ENCODE data around the gene ADGRG1.

Gene ADGRG1

DNA sequence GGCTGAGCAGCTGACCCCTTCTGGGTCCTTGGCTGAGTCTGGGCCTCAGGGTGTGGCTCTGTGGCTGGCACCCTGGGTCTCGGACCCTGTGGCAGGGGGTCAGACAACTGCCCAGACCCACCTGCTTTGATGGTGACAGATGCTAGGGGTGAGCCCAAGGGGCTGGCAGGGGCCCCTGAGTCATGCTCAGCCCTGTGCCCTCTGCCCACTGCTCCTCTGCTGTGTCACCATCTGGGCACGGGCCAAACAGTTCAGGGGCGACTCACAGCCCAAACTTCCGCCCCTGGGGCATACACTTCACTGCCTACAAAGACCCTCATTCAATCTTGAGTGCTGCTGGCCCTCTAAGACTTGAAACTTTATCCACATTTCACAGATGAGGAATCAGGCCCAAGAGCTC is 5.7 kb downstream of the ADGRG1 start:
- Histone ChIP-seq H3K4me2 (ENCODE audit: low read depth, low read length) (no peak overlapping the region), H3K27me3 (replicated peaks; ENCODE audit: insufficient read depth, low read length) (no peaks in the 10 kb centered on the region), H3K4me1 (ENCODE audit: low read length) (no peaks in the 10 kb centered on the region)

DNA sequence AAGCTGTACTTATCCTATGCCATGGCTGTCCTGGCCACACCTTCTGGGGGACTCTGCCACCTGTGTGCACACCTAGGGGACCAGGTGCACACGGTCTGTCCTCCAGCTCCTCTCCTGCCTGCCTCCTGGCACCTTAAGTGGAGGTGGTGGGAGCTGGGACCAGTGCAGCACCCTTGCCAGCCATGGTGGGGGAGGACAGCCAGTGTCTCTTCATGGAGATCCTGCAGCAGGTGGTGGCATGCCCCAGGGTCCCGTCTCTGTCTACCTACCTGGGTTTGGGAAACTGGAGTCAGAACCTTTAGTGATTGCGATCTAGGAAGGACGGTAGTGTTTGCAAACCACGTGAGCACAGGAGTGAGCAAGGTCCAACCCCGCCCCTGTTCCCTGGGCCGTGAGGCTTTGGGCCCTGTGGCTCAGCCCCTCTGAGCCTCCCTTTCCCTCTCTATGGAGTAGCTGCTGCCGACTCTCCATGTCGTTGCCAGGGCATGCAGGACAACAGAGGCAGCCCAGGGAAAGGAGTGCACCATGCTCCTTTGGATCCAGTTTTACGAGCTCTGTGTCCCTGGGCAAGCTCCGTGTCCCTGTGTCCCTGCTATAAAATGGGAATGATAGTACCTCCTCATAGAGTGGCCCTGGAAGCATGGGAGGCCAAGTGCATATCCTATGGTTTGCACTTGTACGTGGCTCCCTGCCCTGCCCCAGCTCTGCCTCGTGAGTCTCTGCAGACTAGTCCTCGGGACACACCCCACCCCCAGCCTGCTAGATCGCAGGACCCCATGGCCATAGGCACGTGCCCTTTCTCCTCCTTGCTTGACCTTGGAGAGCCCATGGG is 7.1 kb downstream of the ADGRG1 start:
- no peaks in the 10 kb centered on the region for H3F3A ChIP-seq (ENCODE audit: insufficient read depth, low read length)
- H3K27ac ChIP-seq (ENCODE audit: low read length), result no peak overlapping the region
- no peaks in the 10 kb centered on the region for H3K9me2 ChIP-seq (replicated peaks; ENCODE audit: insufficient read depth, low read length)
- no peaks in the 10 kb centered on the region for H3K4me1 ChIP-seq (ENCODE audit: low read length)
- no peak overlapping the region for H3K4me3 ChIP-seq (ENCODE audit: low read length)
- no peak overlapping the region for H3K4me2 ChIP-seq (ENCODE audit: low read depth, low read length)
- no peaks in the 10 kb centered on the region for H3K27me3 ChIP-seq (replicated peaks; ENCODE audit: insufficient read depth, low read length)
- no peaks in the 10 kb centered on the region for H4K20me1 ChIP-seq (ENCODE audit: insufficient read depth, low read length)
- no peaks in the 10 kb centered on the region for H3K36me3 ChIP-seq (replicated peaks; ENCODE audit: insufficient read depth, low read length)
- H3K9ac ChIP-seq (ENCODE audit: low read length), result no peak overlapping the region
- no peak for DNase-seq
- H3K9me3 ChIP-seq (replicated peaks; ENCODE audit: insufficient read depth, low read length), result no peaks in the 10 kb centered on the region
- no peak overlapping the region for H2AFZ ChIP-seq (ENCODE audit: low read length)
- TF ChIP-seq, protein P1, sequence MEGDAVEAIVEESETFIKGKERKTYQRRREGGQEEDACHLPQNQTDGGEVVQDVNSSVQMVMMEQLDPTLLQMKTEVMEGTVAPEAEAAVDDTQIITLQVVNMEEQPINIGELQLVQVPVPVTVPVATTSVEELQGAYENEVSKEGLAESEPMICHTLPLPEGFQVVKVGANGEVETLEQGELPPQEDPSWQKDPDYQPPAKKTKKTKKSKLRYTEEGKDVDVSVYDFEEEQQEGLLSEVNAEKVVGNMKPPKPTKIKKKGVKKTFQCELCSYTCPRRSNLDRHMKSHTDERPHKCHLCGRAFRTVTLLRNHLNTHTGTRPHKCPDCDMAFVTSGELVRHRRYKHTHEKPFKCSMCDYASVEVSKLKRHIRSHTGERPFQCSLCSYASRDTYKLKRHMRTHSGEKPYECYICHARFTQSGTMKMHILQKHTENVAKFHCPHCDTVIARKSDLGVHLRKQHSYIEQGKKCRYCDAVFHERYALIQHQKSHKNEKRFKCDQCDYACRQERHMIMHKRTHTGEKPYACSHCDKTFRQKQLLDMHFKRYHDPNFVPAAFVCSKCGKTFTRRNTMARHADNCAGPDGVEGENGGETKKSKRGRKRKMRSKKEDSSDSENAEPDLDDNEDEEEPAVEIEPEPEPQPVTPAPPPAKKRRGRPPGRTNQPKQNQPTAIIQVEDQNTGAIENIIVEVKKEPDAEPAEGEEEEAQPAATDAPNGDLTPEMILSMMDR (IDR thresholded peaks at IDR 0.05; ENCODE audit: low read length), result no peak
- no peak for TF ChIP-seq EZH2 (optimal IDR thresholded peaks at IDR 0.05; ENCODE audit: low read depth, low read length)
- TF ChIP-seq EZH2phosphoT487 (IDR thresholded peaks at IDR 0.05; ENCODE audit: low read length), result no peak
- no peaks in the 10 kb centered on the region for H3K79me2 ChIP-seq (ENCODE audit: low read length)

More for the DNA sequence above, 5.7 kb downstream of the ADGRG1 start:
- DNase-seq, result no peak
- Histone ChIP-seq H3K36me3 (replicated peaks; ENCODE audit: insufficient read depth, low read length) (no peaks in the 10 kb centered on the region), H3K9me3 (replicated peaks; ENCODE audit: insufficient read depth, low read length) (no peaks in the 10 kb centered on the region), H3K9me2 (replicated peaks; ENCODE audit: insufficient read depth, low read length) (no peaks in the 10 kb centered on the region), H3K79me2 (ENCODE audit: low read length) (no peaks in the 10 kb centered on the region), H3F3A (ENCODE audit: insufficient read depth, low read length) (no peaks in the 10 kb centered on the region), H3K9ac (ENCODE audit: low read length) (no peak overlapping the region), H3K4me3 (ENCODE audit: low read length) (no peak overlapping the region), H2AFZ (ENCODE audit: low read length) (no peak overlapping the region), H3K27ac (ENCODE audit: low read length) (no peak overlapping the region), H4K20me1 (ENCODE audit: insufficient read depth, low read length) (no peaks in the 10 kb centered on the region)
- TF ChIP-seq, protein P1 (IDR thresholded peaks at IDR 0.05; ENCODE audit: low read length), result no peak
- no peak for TF ChIP-seq EZH2phosphoT487 (IDR thresholded peaks at IDR 0.05; ENCODE audit: low read length)
- TF ChIP-seq EZH2 (optimal IDR thresholded peaks at IDR 0.05; ENCODE audit: low read depth, low read length), result no peak

DNA sequence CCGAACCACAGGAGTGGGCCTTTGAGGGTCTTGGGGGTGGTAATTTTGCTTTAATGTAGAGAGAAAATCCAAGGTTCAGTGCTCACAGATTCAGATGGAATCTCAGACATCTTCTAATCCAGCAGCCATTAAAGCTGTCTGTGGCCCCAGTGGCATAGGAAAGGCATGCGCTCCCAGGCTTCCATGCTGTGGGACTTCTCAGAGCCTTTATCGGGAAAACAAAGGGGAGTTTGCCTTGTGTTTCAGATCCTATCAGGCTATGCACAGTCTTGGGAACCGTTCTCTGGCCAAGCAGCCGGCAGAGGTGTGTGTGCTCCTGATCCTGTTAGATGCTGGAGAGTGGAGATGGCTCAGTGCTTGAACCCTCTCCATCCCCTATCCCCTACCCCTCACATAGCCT is 7.8 kb downstream of the ADGRG1 start:
- no peaks in the 10 kb centered on the region for H3K27me3 ChIP-seq (replicated peaks; ENCODE audit: insufficient read depth, low read length)
- no peaks in the 10 kb centered on the region for H3K9me2 ChIP-seq (replicated peaks; ENCODE audit: insufficient read depth, low read length)
- no peaks in the 10 kb centered on the region for H3K36me3 ChIP-seq (replicated peaks; ENCODE audit: insufficient read depth, low read length)
- H3K9ac ChIP-seq (ENCODE audit: low read length), result no peak overlapping the region
- no peak overlapping the region for H3K4me3 ChIP-seq (ENCODE audit: low read length)
- H2AFZ ChIP-seq (ENCODE audit: low read length), result no peak overlapping the region
- no peaks in the 10 kb centered on the region for H3K9me3 ChIP-seq (replicated peaks; ENCODE audit: insufficient read depth, low read length)
- H3K27ac ChIP-seq (ENCODE audit: low read length), result no peak overlapping the region
- no peaks in the 10 kb centered on the region for H4K20me1 ChIP-seq (ENCODE audit: insufficient read depth, low read length)
- H3F3A ChIP-seq (ENCODE audit: insufficient read depth, low read length), result no peaks in the 10 kb centered on the region
- no peaks in the 10 kb centered on the region for H3K4me1 ChIP-seq (ENCODE audit: low read length)
- TF ChIP-seq, protein P1 (IDR thresholded peaks at IDR 0.05; ENCODE audit: low read length), result no peak
- TF ChIP-seq EZH2 (optimal IDR thresholded peaks at IDR 0.05; ENCODE audit: low read depth, low read length) (no peak), EZH2phosphoT487 (IDR thresholded peaks at IDR 0.05; ENCODE audit: low read length) (no peak)
- no peak overlapping the region for H3K4me2 ChIP-seq (ENCODE audit: low read depth, low read length)
- no peaks in the 10 kb centered on the region for H3K79me2 ChIP-seq (ENCODE audit: low read length)
- no peak for DNase-seq
